Activated CD8-positive, alpha-beta memory T cell treated with anti-CD3 and anti-CD28 coated beads for 48 hours (primary cell): Measurements from ENCODE around the gene MAPT.
"Not testable (repeated sequence)": the region's sequence is repeated elsewhere in the genome, so short reads cannot be mapped to it uniquely, and the experiment has no call there.

Experiments
- DNase-seq, 3 experiments: peaks; one replicate each; pipeline ENCODE4 v3.0.0-alpha.2; 2020; ENCODE audit warnings: low read depth in 2 of 3, low spot score in 2 of 3

The MAPT gene

GRCh38 chr17:46003907-46004748, 109.8 kb downstream of the MAPT start:
- DNase-seq = no peak

DNA sequence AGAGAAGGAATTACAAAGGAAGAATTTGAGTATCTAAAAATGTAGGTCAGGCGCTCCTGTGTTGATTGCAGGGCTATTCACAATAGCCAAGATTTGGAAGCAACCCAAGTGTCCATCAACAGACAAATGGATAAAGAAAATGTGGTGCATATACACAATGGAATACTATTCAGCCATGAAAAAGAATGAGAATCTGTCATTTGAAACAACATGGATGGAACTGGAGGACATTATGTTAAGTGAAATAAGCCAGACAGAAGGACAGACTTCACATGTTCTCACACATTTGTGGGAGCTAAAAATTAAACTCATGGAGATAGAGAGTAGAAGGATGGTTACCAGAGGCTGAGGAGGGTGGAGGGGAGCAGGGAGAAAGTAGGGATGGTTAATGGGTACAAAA, 111.7 kb downstream of the MAPT start:
- not testable (repeated sequence) for DNase-seq

GRCh38 chr17:46007461-46007965, 113.2 kb downstream of the MAPT start:
- DNase-seq = no peak

- no peak for DNase-seq
Measured at GRCh38 chr17:46008591-46008990, 114.2 kb downstream of the MAPT start.

DNA sequence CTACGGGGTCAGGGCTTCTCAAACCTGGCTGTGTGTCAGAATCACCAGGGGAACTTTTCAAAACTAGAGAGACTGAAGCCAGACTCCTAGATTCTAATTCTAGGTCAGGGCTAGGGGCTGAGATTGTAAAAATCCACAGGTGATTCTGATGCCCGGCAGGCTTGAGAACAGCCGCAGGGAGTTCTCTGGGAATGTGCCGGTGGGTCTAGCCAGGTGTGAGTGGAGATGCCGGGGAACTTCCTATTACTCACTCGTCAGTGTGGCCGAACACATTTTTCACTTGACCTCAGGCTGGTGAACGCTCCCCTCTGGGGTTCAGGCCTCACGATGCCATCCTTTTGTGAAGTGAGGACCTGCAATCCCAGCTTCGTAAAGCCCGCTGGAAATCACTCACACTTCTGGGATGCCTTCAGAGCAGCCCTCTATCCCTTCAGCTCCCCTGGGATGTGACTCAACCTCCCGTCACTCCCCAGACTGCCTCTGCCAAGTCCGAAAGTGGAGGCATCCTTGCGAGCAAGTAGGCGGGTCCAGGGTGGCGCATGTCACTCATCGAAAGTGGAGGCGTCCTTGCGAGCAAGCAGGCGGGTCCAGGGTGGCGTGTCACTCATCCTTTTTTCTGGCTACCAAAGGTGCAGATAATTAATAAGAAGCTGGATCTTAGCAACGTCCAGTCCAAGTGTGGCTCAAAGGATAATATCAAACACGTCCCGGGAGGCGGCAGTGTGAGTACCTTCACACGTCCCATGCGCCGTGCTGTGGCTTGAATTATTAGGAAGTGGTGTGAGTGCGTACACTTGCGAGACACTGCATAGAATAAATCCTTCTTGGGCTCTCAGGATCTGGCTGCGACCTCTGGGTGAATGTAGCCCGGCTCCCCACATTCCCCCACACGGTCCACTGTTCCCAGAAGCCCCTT, 115.6 kb downstream of the MAPT start:
- DNase-seq = no peak

GRCh38 chr17:46010597-46011186, 116.3 kb downstream of the MAPT start:
- no peak for DNase-seq

DNA sequence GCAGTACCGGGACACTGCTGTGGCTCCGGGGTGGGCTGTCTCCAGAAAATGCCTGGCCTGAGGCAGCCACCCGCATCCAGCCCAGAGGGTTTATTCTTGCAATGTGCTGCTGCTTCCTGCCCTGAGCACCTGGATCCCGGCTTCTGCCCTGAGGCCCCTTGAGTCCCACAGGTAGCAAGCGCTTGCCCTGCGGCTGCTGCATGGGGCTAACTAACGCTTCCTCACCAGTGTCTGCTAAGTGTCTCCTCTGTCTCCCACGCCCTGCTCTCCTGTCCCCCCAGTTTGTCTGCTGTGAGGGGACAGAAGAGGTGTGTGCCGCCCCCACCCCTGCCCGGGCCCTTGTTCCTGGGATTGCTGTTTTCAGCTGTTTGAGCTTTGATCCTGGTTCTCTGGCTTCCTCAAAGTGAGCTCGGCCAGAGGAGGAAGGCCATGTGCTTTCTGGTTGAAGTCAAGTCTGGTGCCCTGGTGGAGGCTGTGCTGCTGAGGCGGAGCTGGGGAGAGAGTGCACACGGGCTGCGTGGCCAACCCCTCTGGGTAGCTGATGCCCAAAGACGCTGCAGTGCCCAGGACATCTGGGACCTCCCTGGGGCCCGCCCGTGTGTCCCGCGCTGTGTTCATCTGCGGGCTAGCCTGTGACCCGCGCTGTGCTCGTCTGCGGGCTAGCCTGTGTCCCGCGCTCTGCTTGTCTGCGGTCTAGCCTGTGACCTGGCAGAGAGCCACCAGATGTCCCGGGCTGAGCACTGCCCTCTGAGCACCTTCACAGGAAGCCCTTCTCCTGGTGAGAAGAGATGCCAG, 117.6 kb downstream of the MAPT start:
- no peak for DNase-seq

GRCh38 chr17:46012506-46013079, 118.2 kb downstream of the MAPT start:
- no peak for DNase-seq

DNA sequence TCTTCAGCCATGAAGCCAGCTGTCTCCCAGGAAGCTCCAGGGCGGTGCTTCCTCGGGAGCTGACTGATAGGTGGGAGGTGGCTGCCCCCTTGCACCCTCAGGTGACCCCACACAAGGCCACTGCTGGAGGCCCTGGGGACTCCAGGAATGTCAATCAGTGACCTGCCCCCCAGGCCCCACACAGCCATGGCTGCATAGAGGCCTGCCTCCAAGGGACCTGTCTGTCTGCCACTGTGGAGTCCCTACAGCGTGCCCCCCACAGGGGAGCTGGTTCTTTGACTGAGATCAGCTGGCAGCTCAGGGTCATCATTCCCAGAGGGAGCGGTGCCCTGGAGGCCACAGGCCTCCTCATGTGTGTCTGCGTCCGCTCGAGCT, 118.8 kb downstream of the MAPT start:
- DNase-seq = no peak

DNA sequence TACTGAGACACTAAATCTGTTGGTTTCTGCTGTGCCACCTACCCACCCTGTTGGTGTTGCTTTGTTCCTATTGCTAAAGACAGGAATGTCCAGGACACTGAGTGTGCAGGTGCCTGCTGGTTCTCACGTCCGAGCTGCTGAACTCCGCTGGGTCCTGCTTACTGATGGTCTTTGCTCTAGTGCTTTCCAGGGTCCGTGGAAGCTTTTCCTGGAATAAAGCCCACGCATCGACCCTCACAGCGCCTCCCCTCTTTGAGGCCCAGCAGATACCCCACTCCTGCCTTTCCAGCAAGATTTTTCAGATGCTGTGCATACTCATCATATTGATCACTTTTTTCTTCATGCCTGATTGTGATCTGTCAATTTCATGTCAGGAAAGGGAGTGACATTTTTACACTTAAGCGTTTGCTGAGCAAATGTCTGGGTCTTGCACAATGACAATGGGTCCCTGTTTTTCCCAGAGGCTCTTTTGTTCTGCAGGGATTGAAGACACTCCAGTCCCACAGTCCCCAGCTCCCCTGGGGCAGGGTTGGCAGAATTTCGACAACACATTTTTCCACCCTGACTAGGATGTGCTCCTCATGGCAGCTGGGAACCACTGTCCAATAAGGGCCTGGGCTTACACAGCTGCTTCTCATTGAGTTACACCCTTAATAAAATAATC, 119.3 kb downstream of the MAPT start:
- no peak for DNase-seq

GRCh38 chr17:46019408-46019925, 125.1 kb downstream of the MAPT start:
- DNase-seq = not testable (repeated sequence)

GRCh38 chr17:46020023-46020761, 125.8 kb downstream of the MAPT start:
- DNase-seq = peak in 2 of 3 experiments; percentile 19 to 27

DNA sequence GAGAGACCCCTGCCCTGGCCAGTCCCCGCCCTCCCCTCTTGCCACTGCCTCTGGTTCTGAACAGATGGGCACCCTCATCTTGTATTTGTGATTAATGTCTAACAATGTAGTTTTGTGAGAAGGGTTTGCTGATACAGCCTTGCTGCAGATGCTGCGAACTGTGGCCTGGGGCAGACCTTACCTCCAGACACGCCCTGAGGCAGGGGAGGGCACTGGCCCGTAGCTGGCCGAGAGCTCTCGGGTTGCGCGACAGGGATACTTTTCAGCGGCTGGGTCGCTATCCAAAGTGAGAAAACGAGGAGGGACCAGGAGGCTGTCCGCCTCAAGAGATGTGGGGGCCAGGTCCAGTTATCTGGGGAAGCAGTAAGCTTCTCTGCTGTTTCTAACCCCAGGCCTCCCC, 126.6 kb downstream of the MAPT start:
- no peak for DNase-seq

DNA sequence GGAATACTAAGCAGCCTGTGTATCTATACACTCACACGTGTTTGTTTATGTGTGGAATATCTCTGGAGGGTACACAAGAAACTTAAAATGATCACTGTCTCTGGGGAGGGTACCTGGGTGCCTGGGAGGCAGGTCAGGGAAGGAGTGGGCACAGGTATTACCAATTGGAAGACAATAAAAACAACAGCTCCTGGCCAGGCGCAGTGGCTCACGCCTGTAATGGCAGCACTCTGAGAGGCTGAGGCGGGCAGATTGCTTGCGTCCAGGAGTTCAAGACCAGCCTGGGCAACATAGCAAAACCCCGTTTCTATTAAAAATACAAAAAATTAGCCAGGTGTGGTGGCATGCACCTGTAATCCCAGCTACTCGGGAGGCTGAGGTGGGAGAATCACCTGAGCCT, 129.0 kb downstream of the MAPT start:
- DNase-seq = not testable (repeated sequence)

DNA sequence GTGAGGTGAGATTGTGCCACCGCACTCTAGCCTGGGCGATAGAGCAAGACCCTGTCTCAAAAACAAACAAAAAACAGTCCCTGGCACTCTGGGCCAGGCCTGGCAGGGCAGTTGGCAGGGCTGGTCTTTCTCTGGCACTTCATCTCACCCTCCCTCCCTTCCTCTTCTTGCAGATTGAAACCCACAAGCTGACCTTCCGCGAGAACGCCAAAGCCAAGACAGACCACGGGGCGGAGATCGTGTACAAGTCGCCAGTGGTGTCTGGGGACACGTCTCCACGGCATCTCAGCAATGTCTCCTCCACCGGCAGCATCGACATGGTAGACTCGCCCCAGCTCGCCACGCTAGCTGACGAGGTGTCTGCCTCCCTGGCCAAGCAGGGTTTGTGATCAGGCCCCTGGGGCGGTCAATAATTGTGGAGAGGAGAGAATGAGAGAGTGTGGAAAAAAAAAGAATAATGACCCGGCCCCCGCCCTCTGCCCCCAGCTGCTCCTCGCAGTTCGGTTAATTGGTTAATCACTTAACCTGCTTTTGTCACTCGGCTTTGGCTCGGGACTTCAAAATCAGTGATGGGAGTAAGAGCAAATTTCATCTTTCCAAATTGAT, 129.5 kb downstream of the MAPT start:
- DNase-seq = no peak

DNA sequence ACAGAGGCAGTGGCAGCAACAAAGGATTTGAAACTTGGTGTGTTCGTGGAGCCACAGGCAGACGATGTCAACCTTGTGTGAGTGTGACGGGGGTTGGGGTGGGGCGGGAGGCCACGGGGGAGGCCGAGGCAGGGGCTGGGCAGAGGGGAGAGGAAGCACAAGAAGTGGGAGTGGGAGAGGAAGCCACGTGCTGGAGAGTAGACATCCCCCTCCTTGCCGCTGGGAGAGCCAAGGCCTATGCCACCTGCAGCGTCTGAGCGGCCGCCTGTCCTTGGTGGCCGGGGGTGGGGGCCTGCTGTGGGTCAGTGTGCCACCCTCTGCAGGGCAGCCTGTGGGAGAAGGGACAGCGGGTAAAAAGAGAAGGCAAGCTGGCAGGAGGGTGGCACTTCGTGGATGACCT, 130.2 kb downstream of the MAPT start:
- no peak for DNase-seq

- DNase-seq = no peak
Measured at GRCh38 chr17:46025060-46025459, 130.7 kb downstream of the MAPT start.

DNA sequence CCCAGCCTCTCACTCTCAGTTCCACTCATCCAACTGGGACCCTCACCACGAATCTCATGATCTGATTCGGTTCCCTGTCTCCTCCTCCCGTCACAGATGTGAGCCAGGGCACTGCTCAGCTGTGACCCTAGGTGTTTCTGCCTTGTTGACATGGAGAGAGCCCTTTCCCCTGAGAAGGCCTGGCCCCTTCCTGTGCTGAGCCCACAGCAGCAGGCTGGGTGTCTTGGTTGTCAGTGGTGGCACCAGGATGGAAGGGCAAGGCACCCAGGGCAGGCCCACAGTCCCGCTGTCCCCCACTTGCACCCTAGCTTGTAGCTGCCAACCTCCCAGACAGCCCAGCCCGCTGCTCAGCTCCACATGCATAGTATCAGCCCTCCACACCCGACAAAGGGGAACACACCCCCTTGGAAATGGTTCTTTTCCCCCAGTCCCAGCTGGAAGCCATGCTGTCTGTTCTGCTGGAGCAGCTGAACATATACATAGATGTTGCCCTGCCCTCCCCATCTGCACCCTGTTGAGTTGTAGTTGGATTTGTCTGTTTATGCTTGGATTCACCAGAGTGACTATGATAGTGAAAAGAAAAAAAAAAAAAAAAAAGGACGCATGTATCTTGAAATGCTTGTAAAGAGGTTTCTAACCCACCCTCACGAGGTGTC, 131.3 kb downstream of the MAPT start:
- DNase-seq = no peak
